Inferior parietal cortex (tissue), 1 donor: ENCODE results near the gene CRYBG2.
A peak's percentile ranks its signal among the peaks of the same experiment; 100 is the strongest.
"Not testable (repeated sequence)": the region's sequence is repeated elsewhere in the genome, so short reads cannot be mapped to it uniquely, and the experiment has no call there.

Experiments used
- DNase-seq: peaks from one replicate; pipeline ENCODE4 v3.0.0-alpha.2; 2016; ENCODE audit errors: extremely low spot score

Gene CRYBG2

GRCh38 chr1:26349188-26349876 is 4.6 kb downstream of the CRYBG2 start:
- DNase-seq, result no peak

DNA sequence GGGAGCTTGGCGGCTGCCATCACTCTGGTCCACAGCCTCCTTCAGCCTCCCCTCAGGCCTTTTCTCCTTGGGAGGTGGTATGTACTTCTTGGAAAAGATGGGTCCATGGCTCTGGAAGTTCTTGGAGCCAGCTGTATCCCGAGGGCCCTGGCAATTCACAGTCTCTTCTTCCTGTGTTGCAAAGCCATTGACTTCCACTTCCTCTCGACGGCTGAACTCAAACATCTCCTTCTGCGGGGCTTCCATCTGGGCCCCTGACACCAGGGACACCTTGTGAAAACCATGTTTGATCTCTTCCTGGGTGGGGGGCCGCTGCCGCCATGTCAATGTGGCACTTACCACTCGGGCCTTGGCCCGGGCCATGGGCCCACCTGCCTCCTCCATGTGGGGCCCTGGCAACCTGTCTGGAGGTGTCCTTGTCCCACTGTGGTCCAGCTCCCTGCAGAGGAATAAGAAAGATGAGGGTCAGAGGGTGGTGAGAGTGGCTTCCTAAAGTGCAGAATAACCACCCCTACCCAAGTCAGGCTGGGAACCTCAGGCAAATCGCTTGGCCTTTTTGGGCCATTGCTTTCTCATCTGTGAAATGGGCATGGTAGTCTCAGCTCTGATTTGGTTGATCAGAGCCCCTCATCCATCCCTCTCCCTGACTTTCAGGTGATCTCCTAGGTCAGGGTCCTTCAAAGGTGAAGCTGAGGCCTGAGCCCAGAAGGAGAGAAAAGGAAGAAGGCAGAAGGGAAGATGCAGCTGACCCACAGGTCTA is 7.5 kb downstream of the CRYBG2 start:
- DNase-seq, result no peak

- no peak for DNase-seq
Measured at GRCh38 chr1:26345718-26346117, 8.2 kb downstream of the CRYBG2 start.

- no peak for DNase-seq
Measured at GRCh38 chr1:26344147-26344920, 9.6 kb downstream of the CRYBG2 start.

GRCh38 chr1:26340047-26340481 is 13.9 kb downstream of the CRYBG2 start:
- DNase-seq, result no peak

GRCh38 chr1:26338670-26339069 is 15.3 kb downstream of the CRYBG2 start:
- no peak for DNase-seq

GRCh38 chr1:26337625-26338024 is 16.3 kb downstream of the CRYBG2 start:
- DNase-seq, result no peak

DNA sequence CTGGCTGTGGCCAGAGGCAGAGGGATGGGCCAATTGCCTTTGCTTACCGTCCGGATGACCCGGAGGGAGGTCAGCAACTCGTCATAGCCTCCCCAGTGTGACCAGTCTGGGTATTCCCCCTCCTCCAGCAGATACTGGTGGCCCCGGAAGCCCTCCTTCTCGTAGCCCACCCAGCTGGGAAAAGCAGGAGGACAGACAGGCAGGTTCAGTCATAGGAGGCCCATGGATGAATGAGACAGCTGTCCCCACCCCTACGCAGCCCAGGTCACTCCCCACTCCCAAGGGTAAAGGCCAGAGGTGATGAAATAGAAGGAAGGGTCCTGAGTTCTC is 16.8 kb downstream of the CRYBG2 start:
- no peak for DNase-seq

- DNase-seq, result no peak
Measured at GRCh38 chr1:26336477-26337205, 17.3 kb downstream of the CRYBG2 start.

GRCh38 chr1:26335774-26336476 is 18.0 kb downstream of the CRYBG2 start:
- DNase-seq, result no peak

- DNase-seq, result not testable (repeated sequence)
Measured at GRCh38 chr1:26333312-26333711, 20.6 kb downstream of the CRYBG2 start.

GRCh38 chr1:26330276-26330675 is 23.7 kb downstream of the CRYBG2 start:
- DNase-seq, result no peak

DNA sequence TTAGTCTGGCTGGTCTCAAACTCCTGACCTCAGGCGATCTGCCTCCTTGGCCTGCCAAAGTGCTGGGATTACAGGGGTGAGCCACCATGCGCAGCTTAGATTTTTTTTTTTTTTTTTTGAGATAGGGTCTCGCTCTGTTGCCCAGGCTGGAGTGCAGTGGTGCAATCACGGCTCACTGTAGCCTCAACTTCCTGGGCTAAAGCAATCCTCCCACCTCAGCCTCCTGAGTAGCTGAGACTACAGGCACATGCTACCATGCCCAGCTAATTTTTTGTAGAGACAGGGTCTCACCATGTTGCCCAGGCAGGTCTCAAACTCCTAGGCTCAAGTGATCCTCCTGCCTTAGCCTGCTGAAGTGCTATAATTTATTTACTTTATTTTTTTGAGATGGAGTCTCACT is 24.6 kb downstream of the CRYBG2 start:
- DNase-seq, result not testable (repeated sequence)

DNA sequence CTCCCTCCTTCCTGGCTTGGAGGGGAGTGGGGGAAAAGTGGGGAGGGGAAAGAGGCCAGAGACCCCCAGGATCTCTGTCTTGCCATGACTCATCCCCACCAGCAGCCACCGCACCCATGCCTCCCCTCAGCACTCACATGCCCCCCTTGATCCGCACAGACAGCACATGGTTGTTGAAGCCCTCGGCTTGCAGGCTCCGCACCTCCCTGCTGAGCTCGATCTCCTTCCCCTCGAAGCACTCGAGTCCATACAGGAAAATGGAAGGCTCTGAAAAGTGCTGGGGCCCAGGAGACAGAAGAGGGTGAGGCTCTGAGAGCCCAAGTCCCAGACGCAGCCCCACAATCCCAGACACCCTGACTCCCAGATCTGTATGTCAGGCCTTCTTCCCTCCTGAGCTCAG is 25.3 kb downstream of the CRYBG2 start:
- DNase-seq, result no peak

- no peak for DNase-seq
Measured at GRCh38 chr1:26327956-26328362, 26.0 kb downstream of the CRYBG2 start.

- DNase-seq, result no peak
Measured at GRCh38 chr1:26324550-26324949, 29.4 kb downstream of the CRYBG2 start.

DNA sequence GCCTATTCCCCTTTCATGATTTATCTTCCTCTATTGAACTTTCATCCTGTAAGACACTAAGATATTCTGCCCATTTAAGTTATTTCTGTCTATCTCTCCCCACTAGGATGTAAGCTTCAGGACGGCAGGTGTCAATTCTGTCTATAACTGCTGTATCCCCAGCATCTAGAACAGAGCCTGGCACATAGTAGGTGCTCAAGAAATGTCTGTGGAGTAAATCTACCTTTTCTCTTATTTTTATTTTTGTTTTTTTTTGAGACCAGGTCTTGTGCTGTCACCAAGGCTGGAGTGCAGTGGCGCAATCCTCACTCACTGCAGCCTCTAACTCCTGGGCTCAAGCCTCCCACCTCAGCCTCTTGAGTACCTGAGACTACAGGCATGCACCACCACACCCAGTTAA is 30.5 kb downstream of the CRYBG2 start:
- no peak for DNase-seq

DNA sequence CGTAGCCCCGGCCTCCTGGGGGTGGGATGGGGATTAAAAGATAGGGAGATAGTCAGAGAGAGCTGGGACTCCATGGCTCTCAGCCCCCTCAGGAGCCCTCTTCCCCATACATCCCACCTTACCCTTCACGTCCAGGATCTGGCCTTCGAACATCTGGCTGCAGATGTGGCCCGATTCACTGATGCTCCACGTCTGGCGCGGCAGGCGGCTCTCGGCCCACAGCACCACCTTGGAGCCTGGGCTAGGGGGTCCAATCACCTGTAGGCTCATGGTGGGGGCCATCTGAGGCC is 31.9 kb downstream of the CRYBG2 start:
- no peak for DNase-seq

- peak; percentile 95 for DNase-seq
Measured at GRCh38 chr1:26321315-26322041, 32.5 kb downstream of the CRYBG2 start.

- DNase-seq, result no peak
Measured at GRCh38 chr1:26320896-26321295, 33.0 kb downstream of the CRYBG2 start.
